ENCODE measurements around the gene DHRS7C.

DNA sequence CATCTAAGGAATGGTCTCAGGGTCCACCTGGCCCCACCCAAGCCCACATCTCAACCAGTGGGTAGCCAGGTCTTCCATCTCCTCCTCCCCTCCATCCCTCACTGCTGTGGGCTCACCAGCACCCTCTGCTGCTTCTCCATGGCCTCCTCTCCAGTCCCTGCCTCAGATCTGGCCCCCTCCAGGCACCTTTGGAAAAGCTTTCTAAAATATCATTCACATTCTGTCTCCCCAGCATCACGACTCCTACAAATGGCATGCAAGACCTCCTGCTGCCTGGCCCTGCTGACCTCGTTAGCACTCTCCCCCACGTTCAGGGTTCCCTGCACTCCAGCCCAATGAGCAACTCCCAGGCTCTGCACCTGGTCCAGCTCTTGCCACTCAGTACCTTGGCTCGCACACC lies 48.0 kb upstream of the DHRS7C start:
- no peak for TF ChIP-seq POLR2A (IDR thresholded peaks at IDR 0.05)
- TF ChIP-seq, protein P1, sequence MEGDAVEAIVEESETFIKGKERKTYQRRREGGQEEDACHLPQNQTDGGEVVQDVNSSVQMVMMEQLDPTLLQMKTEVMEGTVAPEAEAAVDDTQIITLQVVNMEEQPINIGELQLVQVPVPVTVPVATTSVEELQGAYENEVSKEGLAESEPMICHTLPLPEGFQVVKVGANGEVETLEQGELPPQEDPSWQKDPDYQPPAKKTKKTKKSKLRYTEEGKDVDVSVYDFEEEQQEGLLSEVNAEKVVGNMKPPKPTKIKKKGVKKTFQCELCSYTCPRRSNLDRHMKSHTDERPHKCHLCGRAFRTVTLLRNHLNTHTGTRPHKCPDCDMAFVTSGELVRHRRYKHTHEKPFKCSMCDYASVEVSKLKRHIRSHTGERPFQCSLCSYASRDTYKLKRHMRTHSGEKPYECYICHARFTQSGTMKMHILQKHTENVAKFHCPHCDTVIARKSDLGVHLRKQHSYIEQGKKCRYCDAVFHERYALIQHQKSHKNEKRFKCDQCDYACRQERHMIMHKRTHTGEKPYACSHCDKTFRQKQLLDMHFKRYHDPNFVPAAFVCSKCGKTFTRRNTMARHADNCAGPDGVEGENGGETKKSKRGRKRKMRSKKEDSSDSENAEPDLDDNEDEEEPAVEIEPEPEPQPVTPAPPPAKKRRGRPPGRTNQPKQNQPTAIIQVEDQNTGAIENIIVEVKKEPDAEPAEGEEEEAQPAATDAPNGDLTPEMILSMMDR (IDR thresholded peaks at IDR 0.05): no peak
